Dermis microvascular lymphatic vessel endothelial cell (primary cell): ENCODE results near the gene MARCHF10. TPM values are rescaled to one million over a fixed set of nuclear protein-coding genes. Genes with fewer than 3 reads are reported as not detected.
A peak's percentile ranks its signal among the peaks of the same experiment; 100 is the strongest.

Source experiments
- DNase-seq, 2 donors: peaks; one replicate each; pipeline versions ENCODE4 v3.0.0 to v3.0.0-alpha.2; 2010; ENCODE audit warnings: low read depth in 2 of 2
- total RNA-seq: library from RNA; depleted of rRNA; stranded (reverse); fragments of >200 nt; gene quantifications from 2 replicates; pipeline ENCODE4 v1.2.1, GENCODE V29; 2014

MARCHF10 gene
- total RNA-seq, 1 donor from 2014 or later: not detected

DNA sequence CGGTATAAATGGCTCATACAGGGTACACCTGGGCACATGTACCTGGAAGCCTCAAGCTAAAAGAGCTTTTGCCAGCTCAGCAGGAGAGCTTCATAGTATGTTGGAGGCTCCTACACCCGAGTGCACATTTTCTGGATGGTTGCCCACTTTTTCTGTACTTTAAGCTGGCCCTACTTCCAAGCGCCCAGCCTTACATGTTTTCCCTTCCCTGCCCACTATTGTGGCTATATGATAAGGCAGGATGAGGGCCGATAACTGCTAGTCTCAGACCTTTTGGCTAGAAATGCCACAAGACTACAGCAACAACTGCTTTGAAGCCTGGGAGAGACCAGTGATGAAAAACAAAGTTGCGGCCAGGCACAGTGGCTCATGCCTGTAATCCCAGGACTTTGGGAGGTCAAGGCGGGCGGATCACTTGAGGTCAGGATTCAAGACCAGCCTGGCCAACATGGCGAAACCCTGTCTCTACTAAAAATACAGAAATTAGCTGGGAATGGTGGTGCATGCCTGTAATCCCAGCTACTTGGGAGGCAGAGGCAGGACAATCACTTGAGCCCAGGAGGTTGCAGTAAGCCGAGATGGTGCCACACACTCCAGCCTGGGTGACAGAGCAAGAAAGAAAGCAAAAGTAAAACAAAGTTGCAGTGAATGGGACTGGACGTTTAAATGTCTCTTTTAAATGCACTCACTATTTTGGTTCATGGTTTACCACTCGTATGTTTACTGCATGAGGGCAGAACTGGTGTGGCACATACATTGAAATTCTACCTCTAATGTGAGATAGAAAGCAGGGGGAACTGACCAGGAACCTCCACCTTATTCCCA is 14.2 kb upstream of the MARCHF10 start:
- DNase-seq: peak in 1 of 2 donors; percentile 48

DNA sequence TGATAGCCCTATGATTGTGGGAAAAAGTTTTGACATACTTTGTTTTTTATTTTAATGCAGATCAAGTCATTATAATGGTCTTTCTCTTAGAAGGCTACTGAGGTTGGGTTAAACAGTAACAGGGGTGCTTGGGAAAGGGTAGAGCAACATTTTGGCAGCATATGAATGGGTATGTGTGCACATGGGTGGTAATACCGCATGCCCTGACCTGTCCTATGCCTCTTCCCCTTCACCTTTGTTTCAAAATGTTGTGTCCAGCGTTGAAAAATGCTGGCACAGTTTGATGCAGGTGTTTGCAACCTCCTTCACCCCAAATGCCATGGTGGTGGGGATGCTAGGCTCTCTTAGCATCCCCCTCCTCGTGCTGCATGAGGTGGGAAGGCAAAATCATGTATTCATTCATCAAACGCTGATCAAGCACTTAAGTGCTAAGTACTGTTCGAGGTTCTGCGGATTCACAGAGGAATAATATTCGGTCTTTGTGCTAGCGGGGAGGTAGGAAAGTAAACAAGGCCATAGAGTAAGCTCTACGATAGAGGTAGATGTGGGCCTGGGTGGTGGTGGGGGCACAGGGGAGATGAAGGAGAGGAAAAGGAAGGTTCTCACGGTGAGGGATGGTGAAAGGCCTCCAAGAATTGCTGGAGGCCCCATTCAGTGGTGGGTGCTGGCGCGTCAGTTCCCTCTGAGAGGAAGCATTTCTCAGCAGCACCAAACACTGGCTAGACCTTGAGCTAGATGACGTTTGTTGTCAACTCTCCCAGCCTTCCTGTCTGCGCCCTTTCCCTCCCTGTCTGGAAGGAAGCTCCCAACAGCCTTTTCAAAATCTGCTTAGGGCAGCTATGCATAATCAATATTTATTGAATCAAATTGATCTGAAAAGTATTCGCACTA is 13.3 kb upstream of the MARCHF10 start:
- DNase-seq: peak in 1 of 2 donors; percentile 58

DNA sequence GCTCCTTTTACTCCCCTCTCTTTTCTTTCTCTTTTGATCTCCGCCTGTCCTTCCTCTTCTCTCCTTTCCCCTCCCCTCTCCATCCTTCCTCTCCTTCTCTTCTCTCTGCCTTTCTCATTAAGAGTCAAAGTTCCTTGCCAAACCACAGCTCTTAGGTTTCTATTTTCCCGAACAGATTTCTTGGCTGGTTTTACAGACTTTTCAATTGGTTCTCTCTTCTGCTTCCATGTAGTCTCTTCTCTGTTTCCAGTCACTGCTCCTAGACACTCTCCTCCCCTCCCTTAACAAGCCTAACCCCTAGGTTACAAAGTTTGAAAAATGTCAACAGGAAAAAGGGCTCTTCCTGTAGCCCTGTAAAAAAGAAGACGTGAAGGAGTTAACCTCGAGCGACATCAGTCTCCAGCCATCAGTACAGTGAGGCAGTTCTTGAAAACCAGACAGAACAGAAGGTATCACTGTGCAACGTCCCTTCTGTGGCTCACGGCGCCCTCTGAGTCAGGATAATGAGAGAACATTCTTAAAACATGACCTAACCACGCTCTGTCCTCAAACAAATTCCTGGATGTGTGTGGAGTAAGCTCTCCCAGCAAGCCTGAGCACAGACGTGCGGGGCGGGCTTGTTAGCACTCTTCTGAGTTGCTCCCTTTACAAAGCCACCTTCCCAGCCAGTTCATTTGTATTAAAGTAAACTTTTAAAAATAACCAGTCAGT is 11.6 kb upstream of the MARCHF10 start:
- DNase-seq: peak; percentile 36 to 84

DNA sequence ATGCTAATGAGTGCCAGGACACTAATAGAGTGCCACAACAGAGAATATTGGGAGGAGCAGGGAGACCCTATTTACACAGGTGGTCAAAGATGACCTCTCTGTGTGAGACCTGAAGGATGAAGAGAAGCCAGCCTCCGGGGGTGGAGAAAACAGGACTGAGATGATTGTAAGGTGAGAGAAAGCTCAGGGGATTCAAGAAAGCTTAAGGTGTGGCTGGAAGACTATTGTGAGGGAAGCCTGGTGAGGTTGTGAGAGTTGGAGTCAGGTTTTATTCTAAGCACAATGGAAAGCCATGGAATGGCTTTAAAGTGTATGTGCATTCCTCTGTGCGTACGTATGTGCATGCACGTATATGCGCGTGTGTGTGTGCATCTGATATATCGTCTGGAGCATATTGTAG is 10.4 kb upstream of the MARCHF10 start:
- no peak for DNase-seq

DNA sequence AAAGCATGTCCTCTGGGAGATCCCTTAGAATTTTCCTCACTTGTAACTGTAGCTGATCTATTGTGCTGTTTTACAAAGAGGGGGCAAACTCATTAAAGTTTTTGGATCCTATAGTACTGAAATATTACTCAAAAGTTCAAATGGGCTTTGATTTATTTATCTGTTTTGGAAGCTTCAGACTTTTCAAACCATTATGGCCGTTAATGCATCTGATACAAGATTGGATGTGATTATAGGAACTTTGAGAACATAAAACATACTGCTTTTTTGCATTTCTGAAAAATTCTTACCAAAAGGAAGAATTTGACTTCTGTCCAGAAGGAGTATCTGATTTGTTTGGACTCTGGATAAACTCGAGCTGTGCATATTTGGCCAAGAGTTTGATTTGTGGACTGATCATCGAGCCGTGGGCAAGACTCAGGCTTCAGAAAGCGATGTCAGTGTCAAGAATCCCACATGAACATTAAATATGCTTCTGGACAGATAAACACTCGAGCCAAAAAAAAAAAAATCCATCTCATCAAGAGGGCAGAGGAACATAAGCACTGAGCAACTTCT is 8.2 kb upstream of the MARCHF10 start:
- DNase-seq: no peak

DNA sequence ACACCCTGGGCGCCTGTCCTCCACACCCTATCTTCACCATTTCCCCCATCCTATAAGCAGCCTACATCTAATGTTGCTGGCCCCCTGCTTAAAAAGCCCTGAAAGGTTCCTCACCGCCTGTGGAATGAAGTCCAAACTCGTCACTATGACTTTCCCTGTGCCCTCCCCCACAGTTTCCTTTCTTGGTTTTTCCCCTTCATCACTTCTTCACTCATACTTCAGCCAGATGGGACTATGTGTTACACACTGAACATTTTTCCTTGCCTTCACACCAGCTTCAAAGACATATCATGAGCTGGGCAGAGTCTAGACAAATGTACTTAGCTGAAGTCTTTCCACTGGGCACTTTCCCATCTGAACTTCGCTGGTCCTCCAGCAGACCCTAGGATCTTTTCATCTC is 1.5 kb upstream of the MARCHF10 start:
- no peak for DNase-seq

DNA sequence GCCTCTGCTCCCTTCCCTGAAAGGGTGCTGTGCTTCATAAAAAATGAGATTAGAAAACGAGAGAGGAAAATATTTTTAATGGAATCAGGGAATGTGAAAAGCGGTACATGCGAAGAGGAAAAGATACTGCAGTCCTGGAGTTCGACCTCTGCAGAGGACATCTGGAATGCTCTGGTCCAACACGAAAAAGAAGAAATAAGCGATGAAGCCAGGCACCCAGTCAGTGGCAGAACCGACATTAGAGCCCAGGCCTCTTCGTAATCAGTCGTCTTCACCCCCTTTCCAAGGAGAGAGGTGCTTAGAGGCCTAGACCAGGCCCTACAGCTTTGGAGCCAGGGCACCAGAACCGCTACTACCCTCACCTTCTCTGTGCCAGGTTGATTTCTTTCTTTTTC is 459 bp upstream of the MARCHF10 start:
- DNase-seq: no peak

DNA sequence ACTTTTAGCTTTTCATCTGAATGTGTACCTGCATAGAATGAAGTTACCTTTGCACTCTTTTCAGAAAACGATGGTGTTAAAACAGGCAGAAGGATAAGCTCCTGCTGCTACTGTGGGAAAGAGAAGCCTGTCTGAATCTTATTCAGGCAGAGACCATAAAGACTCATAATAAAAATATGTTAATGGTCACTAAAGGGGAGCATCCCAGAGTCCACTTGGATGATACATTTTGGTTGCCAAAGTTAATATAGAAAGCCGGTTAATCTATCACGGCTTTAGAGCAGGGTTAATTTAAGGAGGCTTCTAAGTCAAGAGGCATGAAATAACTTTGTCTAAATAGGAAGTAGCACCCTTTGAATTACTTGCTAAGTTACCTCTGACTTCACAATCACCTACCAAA is 2.9 kb downstream of the MARCHF10 start:
- DNase-seq: no peak

DNA sequence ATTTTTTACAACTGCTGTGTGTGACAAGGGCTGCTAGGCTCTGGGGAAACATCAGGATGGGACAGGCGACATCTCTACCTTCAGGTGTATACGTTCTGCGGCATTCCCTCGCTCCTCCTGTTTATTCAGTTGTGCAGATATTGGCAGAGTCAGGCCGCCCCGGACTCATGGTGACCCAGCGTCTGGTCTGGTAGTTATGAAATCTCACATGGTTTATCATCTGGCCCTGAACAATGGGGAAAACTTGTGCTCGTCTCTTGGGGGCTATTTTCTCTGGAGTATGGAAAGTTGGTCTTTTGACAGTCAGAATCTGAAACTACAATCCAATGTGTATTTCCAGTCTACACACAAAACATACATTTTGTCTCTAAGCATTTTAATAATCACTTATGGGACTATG is 3.3 kb downstream of the MARCHF10 start:
- DNase-seq: peak; percentile 63 to 75

DNA sequence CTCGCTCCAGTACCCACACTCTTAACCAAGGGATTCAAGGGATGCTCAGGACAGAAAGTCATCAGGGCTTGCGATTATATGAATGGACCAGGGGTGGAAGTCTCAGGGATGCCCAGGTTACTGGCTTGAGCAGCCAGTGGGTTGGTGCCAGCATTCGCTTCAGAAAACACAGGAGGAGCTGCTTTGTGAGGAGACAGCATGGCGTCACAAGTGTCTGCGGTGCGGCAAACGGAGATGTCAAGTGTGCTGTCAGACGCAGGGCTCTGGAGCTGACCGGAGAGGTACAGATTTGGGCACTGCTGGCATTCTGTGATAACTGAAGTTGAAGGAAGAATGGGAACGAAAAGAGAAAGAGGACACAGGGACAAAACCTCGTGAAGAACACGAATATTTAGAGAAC is 4.1 kb downstream of the MARCHF10 start:
- DNase-seq: no peak

DNA sequence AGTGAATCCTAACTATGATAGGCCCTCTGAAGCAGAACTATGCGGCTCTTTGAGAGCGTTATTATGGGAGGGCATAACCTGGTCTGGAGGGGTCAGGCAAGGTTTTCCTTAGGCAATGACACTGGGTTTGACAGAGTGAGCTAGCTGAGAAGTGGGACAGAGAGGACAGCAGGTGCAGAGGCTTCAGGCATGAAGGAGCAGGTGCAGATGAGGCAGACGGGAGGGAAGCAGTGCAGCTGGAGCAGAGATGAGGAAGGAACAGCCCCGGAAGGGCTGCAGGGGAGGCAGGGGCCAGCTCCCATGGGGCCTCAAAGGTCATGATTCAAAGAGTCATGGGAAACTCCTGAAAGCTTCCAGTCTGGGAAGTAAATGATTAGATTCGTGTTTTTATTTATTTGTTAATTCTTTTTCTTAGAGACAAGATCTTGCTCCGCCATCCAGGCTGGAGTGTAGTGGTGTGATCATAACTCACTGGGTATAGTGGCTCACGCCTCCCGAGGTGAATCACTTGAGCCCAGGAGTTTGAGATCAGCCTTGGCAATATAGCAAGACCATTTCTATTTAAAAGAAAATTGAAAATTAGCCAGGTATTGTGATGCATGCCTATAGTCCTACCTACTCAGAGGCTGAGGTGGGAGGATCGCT is 5.4 kb downstream of the MARCHF10 start:
- DNase-seq: no peak

DNA sequence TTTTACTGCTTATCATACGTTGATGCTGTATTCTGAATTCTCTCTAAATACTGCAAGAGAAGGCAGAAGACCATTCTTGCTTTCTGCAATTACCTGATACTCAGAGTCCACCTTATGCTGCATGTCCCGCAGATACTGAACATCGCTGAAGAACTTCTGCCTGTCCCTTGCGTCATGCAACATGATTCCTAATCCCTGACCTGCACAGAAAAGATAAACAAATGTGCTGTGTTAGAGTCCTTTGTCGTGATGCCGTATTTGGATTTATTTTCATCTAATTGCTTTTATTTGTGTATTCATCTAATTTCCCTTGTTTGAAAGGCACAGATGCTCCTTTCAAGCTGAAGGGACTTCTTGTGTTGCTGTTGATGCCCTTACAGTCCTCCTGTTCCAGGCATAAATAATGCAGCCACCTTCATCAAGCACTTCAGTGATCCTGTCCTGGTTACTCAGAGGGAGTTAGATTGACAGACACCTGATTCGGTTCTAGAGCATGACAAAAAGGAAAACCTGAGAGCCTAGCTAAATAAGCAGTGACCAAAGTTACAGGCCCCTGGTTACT is 6.5 kb downstream of the MARCHF10 start:
- DNase-seq: no peak

DNA sequence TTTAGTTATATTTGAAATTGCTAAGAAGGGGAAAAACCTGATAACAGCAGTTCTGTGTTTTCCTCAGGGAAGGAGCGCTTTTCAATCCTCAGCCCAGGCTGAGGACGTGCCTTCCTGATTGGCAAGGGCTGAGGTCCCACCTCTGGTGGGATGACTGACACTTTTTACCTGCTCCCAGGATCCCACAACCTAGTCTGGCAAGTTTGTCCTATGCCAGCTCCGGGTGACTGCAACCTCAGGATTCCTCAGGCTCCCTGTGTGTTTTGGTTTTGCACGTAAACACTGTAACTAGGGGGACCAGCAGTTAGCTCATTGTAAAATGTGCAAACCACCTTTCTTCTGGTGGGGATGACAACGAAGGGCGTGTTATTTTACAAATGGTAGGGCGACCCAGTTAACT is 7.5 kb downstream of the MARCHF10 start:
- DNase-seq: no peak

DNA sequence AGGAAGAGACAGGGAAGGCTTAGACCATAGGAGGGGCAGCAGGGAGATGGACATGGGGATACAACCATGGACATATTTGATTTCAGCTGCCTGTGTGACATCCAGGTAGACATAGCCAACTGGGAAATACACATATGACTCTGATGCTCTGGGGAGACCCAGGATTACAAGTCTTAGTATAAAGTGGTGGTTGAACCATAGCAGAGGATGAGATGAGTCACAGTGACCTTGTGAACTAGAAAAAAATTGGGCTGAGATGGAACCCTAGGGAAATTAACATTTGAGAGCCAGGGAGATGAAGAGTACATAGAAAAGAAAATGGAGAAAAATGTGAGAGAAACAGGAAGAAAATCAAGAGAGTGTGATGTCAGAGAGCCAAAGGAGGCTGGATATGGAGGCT is 10.2 kb downstream of the MARCHF10 start:
- no peak for DNase-seq

DNA sequence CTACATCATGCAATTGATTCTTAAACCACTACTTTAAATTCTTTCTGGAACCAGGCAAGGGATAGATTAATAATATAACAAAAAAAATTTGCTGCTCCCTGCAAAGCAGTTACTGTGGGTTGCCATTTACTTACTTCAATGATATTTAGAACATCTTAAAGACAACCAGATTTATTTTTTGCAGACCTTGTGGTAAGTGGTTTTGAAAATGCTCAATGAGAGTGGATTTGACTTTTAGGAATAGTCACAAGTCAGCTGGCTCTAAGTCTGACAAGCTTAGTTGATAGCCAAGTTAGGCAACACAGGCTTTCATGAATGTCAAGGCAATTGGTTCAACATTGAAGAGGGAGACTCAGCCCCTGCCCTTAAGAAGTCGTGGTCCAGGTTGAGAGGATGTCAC is 11.8 kb downstream of the MARCHF10 start:
- DNase-seq: no peak

DNA sequence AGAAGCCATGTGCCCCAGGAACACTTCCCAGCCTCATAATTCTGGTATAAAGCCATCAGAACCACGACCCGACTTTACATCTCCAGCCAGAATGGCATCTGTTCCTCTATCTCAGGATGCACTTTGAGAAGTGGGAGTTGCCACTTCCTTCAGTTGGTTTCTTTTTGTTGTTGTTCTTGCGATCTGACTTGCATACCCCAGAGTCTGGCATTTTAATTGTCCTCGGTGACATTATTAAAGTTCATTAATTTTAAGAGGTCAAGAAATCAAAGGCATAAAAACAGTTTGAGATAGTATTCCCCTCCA is 13.5 kb downstream of the MARCHF10 start:
- DNase-seq: no peak

DNA sequence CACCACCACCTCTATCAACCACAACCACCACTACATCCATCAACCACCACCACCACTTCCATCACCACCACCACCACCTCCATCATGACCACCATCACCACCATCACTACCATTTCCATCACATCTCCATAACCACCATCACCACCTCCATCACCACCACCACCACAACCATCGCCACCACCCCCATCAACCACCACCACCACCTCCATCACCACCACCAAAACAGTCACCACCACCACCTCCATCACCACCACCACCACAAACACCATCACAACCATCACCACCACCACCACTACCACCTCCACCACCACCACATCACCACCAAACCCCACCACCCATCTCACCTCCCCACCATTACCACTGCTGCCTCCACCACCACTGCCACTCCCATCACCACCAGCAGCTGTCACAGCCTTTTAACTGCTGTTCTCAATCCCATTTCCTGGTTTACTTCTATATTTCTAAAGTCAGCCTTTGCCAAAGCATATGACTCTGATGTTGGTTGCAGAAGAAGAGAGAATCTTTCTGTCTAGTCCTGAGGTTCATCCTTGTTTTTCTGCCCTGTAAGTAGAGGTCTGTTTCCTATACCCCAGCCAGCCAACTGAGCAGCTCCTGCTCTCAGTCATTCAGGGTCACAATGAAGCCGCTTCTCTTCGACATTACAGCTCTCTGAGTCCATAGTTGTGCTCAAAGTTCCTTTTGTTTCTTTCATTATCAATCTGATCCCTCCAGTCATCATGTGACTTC is 14.0 kb downstream of the MARCHF10 start:
- no peak for DNase-seq

DNA sequence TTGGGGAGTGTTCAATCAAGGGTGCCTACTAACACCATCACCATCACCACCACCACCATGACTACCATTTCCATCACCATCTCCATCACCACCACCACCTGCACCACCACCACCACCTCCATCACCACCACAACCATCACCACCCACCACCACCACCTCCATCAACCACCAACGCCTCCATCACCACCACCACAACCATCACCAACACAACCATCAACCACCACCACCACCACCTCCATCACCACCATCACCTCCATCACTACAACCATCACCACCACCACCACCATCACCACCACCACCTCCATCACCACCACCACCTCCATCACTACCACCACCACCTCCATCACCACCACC is 15.7 kb downstream of the MARCHF10 start:
- no peak for DNase-seq

DNA sequence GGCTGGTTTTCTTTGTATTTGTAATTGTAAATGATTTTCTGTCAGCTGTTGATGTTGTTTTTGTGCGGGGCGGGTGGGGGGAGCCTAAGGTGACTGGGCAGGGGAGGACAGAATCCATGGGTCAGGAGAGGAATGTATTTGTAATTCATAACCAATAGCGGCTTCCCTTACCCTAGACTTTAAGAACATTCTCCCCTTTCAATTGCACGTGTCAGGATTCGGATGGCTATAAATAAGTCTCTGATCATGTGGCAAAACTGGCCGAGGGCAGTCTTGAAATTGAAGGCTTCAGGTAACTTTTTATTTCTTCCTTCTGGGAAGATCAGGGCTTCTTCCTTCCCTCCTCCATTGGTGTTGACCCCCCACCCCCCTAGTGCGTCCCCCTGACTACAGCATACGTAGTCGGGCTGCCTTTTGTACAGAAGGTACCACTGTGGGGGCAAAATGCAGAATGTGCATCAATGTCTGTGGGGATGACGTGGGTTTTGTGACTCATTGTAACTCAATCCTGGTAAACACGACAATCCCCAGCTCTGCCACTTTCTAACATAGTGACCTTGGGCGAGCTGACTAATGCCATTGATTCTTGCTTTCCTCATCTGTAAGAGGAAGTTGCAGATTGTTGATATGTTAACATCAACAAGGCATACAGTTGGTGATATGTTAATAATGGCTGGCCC is 16.2 kb downstream of the MARCHF10 start:
- peak in 1 of 2 donors; percentile 30 for DNase-seq

DNA sequence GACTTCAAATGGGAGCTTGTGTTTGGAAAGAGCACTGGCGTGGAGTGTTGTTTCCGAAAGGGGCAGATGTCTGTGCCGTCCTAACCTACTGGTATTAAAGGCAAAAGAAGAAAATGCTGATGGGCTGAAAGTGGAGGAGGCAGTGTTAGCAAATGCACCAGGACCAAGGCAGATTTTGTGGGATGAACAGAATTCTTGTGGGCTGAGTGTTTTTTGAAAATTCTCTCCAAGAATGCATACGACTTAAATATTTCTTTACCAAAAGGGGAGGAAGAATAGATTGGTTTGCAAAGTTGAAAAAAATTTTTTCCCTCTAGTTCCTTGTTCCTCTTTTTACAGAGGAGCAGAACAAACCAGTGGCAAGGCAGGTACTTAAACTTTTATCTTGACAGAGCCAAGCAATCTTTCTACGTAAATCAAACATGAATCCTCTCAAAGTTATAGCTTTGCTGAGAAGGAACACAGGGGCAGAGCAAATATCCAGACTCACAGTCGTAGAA is 16.8 kb downstream of the MARCHF10 start:
- DNase-seq: no peak
